GM21367 (cell line): ENCODE measurements around the gene RANBP1.

Experiments used
- ATAC-seq: cut with Tn5 transposase; IDR thresholded peaks from one replicate; pipeline ENCODE4 v1.9.1; 2021; ENCODE audit not compliant: unreplicated experiment

RANBP1 gene

DNA sequence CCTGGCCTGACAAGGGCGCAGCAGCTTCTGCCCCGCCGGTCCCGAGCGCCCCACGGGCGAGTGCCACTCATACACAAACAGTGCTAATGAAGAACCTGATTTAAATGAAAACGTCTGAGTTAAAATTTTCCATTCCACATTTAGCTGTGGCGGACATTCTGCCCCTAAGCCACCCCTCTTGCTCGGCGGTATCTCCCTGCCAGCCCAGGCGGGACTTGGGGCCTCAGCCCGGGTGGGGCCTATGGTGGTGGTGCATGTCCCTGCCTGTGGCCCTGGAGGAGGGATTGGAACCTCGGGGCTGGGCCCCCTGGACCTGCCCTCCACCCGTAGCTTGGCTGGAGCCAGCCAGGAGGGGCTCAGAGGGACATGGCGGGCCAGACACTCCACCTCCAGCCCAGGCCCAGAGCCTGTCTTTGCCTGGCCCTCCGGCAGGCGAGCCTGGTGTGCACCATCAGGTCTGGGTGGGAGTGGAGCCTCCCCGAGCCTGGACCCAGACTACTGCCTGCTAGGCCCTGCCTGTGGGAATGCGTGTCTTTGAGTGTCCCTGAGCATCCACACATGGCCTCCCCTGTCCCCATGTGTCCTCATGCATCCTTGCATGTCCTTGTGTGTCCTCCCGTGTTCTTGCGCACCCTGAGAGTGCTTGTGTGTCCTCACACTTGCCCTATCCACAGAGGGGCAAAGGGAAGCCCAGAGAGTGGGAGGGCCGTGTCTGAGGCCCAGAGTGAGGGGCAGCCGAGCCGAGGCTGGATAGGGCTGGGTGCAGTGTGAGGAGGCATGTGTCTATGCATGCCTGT, 20.1 kb downstream of the RANBP1 start:
- ATAC-seq, result no peak

DNA sequence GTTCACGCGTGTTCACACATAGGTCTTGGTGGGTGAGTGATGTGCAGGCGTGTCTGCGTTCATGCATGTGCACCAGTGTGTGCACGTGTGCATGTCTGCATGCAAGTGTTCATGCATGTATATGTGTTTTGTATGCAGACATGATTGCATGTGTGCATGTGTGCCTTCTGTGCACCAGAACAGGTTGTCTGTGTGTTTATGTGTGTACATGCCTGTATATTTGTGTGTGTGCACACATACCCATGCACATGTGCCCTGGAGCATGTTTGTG, 20.6 kb downstream of the RANBP1 start:
- no peak for ATAC-seq

DNA sequence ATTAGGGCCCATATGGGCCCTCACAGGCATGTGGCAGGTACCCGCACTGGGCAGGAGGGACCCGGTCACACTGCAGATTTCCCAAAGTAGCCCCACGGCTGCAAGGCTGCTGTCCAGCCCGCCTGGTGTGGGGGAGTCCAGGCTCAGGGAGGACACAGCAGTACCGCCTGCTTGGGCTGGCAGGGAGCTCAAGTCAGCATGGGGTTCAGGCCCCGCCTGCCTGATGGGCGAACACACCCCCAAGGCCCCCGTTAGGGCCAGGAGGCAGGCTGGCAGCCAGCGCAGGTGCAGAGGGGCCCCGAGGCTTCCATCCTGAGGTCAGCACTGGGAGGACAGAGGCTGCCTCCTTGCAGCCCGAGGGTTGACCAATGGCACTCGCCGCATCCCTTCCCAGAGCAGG, 21.2 kb downstream of the RANBP1 start:
- ATAC-seq, result no peak

DNA sequence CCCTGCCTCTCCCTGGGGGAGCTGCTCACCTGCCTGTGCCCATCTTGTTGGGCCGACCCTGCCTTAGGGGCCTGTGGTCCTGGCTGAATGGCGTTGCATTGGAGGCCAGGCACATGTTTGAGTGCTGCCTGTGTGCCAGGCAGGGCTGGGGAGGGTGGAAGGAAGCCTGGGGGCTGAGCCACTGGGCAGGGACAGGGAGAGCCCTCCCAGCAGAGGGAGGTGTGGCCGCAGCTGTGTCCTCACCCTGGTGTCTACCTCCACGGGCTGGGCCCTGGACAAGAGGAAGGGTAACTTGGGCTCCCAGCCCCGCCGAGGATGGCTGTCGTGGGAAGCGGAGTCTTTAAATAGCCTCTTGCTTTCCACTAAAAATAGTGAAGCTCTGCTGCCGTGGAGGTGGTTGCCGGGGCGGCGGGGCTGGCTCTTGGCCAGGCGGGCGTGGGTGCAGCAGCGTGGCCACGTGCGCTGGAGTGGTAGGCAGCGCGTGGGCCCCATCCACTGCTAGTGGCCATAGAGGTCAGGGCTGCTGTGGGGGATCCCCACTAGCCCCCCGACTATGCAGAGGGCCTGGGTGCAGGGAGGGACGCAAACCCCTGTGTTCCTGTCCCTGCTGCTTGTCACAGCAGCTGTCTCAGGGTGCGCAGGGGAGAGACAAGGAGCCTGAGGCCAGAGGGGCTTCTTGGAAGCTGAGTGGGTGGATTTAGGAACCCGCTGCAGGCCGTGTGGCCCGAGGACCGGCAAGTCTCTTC, 21.9 kb downstream of the RANBP1 start:
- no peak for ATAC-seq

DNA sequence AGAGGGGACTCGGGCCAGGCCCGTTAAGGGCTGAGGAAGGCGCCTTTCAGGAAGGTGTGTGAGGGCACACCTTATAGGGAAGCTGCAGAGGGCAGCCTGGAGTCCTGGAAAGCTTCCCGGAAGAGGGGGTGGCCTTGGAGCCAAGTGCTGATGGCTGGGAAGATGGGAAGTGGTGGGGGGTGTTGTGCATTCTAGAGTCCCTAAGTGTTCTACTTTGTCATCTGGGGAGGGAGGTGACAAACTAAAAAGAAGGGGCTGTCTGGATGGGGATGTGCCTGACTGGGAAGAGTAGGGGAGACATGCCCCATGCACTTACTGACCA, 22.5 kb downstream of the RANBP1 start:
- no peak for ATAC-seq

DNA sequence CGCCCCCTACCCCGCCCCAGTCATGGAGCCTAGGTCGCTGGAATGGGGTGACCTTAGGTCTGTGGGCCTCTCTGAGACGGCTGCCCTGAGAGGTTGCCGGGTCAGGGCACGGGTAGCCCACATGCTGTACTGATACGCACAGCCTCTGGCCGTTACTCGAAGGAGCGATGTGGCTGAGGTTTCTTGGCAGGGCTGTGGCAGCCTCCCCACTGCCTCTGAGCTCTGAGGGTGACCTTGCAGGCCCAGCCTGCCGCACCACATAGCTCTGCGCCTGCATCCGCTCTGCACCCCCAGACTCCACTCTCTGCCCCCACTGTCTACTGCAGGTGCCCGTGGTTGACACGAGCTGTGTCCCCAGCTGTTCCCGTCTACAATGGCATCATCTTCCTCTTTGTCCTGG, 23.0 kb downstream of the RANBP1 start:
- no peak for ATAC-seq

DNA sequence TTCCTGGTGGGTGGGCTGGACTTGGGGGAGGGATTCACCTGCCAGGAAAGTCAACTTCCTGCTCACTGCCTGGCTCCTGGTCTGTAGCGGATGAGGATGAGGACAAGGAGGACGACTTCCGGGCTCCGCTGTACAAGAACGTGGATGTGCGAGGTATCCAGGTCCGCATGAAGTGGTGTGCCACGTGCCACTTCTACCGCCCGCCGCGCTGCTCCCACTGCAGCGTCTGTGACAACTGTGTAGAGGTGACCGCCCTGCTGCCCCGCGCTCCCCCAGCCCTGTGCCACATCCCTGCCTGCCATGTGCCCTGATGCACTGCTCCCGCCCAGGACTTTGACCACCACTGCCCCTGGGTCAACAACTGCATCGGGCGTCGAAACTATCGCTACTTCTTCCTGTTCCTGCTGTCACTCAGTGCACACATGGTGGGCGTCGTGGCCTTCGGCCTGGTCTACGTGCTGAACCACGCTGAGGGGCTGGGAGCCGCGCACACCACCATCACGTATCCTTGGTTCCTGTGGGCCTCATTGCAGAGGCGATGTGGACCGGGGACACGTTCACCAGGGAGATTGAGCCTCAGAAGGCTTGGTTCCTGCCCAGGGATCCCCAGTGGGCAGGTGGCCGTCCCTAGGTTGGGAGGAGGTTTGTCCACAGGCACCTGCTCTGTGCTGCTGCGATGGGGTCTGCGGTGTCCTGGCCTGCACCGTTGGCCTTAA, 23.6 kb downstream of the RANBP1 start:
- no peak for ATAC-seq

DNA sequence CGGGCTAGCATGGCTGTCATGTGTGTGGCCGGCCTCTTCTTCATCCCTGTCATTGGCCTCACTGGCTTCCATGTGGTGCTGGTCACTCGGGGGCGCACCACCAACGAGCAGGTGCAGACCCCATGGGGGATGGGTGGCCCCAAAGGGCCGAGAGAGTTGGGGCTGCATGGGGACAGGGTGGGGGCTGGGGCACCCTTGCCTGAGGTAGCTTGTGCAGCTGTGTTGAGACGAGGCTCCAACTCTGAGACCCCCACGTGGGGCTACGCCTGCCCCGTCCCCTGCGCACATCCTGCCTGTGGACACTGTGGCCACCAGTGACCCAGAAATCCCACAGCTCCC, 24.2 kb downstream of the RANBP1 start:
- no peak for ATAC-seq

DNA sequence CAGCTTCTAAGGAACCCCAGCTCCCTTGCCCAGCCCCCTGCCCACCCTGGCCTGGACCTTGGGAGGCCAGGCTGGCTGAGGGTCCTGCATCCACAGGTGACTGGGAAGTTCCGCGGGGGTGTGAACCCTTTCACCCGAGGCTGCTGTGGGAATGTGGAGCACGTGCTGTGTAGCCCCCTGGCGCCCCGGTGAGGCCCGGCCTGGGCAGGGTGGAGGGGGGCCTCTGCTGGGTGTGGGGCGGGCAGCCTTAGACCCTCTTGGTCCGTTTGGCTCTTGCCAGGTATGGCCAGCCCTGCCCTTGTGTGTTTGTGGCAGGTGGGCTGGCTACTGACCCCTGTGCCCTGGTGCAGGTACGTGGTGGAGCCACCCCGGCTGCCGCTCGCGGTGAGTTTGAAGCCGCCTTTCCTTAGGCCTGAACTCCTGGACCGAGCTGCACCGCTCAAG, 24.6 kb downstream of the RANBP1 start:
- ATAC-seq, result no peak

DNA sequence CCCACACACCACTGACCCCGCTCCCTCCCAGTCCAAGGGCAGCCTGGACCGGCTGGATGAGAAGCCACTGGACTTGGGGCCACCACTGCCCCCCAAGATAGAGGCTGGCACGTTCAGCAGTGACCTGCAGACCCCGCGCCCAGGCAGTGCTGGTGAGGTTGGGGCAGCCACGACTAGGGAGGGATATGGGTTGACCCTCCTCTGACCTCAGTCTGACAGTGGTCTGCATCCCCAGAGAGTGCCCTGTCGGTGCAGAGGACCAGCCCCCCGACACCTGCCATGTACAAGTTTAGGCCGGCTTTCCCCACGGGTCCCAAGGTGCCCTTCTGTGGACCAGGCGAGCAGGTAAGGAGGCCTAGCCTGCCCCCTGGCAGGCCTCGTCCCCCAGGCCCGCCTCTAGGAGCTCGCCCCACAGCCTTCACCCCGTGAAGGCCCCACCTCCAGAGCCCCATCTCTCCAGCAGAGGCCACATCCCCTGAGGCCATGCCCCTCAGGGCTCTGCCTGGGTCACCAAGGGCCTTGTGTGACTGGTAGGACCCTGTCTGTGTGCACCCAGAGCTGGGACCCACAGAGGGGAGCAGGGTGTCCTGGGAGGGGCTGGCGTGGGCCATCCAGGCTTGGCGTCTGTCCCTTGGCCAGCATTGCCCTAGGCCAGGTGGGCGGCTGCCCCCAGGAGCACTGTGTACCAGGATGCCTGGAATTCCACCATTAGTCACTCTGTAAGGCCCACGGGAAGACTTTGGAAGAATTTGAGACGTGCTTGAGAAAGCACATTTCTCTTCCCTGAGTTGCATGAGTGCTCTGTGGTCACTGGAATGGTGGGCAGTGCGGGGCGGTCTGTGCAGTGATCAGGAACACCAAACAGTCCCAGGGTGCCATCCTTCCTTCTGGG, 25.5 kb downstream of the RANBP1 start:
- no peak for ATAC-seq

DNA sequence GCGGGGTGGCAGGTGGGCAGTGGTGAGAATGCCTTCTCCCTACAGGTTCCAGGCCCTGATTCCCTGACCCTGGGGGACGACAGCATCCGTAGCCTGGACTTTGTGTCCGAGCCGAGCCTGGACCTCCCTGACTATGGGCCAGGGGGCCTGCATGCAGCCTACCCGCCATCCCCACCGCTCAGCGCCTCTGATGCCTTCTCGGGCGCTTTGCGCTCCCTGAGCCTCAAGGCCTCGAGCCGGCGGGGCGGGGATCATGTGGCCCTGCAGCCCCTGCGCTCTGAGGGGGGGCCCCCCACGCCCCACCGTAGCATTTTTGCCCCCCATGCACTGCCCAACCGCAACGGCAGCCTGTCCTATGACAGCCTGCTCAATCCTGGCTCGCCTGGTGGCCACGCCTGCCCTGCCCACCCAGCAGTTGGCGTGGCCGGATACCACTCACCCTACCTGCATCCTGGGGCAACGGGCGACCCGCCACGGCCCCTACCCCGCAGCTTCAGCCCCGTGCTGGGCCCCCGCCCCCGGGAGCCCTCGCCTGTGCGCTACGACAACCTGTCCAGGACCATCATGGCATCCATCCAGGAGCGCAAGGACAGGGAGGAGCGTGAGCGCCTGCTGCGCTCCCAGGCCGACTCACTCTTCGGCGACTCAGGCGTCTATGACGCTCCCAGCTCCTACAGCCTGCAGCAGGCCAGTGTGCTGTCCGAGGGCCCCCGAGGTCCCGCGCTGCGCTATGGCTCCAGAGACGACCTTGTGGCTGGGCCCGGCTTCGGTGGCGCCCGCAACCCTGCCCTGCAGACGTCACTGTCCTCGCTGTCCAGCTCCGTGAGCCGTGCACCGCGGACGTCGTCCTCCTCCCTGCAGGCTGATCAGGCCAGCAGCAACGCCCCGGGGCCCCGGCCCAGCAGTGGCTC, 27.1 kb downstream of the RANBP1 start:
- ATAC-seq, result no peak

DNA sequence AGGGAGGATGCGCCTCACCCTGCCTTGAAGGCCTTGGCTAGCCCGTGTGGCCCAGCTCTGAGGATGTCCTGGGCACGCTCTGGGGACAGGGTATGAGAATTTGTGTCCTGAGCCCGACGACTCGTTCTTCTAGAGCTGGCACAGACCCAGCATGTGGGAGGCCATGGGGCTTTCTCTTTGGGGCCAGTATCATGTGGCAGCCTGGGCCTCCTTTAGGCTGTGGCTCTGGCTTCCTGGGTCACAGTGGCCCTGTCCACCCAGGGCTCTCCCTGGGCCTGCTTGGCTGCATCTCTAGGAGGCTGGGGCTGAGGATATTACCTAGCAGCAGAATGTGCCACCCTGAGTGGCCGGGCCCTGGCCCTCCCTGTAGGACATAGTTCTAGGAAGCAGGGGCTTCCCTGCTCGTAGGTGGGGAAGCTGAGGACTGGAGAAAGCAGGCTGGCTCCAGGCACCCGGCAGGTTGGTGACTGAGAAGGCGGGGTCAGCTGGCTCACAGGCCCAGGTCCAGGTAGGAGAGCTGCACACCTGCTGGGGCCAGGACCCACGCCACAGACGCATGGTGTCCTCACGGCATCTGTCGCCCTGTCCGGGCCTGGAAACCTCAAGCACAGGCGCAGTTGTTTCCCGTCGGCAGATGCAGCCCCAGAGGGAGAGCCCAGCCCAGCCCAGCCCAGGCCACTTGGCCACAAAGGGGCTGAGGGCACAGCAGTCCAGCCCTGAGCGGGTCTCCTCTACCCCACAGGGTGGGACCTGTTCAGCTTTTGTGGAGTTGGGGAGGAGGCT, 28.2 kb downstream of the RANBP1 start:
- ATAC-seq, result no peak

DNA sequence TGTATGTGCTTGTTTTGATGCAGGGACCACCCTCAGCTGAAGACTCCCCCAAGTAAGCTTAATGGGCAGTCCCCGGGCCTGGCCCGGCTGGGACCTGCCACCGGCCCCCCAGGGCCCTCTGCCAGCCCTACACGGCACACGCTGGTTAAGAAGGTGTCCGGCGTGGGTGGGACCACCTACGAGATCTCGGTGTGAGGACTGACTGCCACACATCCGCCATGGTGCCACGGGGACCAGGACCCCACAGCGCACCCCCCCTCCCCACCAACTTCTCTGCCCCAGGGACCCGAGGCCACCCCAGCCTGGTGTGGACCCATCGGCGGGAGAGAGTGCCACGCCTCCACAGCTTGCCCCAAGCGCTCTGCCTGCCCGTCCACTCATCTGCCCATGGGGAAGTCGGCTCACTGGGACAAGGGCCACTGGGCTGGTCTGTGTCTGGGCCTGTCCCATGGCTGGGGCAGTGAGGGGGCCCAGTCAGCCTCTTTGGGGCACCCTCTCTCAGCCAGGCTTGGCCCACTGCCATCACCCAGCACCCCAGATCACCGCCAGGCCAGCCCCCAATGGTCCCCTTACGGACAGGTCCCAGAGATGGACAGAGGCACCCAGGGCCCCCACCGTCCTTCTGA, 29.4 kb downstream of the RANBP1 start:
- ATAC-seq, result no peak

DNA sequence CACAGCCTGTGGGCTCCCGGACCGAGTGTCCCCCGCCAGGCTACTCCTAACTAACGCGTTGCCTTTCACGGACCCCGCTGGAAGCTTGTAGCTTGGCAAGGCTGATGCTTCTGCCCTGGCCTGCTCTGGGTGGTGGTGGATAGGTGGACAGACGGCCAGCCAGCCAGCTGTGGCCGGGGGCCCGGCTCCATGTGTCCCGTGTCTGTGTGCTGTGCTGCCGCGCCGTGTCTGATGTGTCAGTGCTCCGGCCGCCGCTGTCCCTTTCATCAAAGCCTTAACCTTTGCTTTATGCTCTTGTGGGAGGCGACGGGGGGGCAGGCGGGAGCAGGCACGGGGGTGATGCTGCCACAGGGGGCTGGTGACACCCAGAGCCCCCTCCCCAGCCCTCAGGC, 29.9 kb downstream of the RANBP1 start:
- ATAC-seq, result no peak

DNA sequence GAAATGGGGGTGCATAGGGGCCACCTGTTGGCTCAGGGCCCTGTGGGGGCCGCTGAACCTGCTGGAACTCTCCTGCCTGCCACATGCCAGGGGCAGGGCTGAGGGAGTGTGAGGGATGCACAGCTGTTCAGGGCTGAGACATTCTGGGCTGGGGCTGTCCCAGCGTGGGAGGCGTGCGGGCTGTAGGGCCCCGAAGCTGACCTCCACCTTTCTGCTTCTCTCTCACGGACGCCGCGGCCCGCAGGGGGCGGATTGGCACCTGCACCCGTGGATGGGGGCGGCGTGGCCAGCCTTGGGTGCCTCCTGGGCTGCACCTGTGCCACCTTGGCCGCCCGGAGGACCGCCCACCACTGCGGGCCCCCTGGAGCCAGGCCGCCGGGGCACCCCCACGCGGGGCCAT, 30.9 kb downstream of the RANBP1 start:
- ATAC-seq, result no peak

DNA sequence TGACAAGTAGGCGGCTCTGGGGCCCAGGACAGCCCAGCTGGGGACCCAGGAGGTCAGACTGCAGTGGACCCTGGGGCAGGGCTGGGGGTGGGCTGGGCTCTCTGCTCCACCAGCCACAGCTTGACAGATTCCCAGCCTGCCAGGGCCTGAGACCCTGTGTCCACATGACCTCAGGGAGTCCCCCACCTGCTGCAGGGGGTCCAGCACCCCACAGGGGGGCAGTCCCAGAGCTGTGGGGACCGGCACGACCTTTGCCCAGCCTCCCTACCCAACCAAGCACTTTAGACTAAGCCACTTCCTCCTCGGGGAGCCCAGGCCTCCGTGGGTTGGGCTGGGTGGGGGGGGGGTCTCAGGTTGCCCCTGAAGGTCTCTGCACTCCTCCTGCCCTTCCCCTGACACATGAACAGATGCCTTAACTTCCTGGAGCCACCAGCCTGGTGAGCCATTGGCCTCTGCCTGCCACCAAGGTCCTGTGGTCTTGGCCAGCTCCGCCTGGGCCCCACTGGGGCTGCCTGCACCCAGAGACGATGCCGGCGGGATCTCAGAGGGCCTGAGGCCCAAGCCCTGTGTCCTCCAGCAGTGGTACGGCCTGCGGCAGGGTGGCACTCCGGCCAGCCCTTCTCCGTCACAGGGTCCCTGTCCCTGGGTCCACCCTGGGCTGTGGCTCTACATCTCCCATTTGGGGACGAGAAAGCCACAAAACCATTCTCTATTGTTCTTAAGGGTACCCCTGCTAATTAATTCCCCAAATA, 31.5 kb downstream of the RANBP1 start:
- ATAC-seq, result no peak

DNA sequence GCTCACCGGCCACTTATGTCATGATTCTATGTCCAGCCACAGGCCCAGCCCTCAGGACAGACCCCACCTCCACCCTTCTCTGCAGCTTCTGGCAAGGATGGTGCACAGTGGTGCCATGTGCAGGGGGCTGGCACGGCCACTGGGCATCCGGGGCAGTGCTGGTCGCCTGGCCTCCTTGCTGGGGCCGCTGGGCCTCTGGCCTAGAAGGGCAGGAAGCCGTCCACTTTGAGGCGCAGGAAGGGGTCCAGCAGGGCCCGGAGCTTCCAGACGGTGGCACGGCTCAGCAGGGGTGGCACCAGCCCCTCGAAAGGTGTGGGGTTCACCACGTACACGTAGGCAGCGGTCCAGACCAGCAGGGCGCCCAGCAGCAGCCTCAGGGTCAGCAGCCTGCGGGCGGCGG, 32.5 kb downstream of the RANBP1 start:
- ATAC-seq, result no peak
